DMS79 treated with DMSO at 0.1 percent for 48 hours (cell line): ENCODE results near the gene MED10.

Experiments used
- DNase-seq: peaks from one replicate; lab custom pipeline; 2025; lab: John Stamatoyannopoulos, UW

Gene MED10

DNA sequence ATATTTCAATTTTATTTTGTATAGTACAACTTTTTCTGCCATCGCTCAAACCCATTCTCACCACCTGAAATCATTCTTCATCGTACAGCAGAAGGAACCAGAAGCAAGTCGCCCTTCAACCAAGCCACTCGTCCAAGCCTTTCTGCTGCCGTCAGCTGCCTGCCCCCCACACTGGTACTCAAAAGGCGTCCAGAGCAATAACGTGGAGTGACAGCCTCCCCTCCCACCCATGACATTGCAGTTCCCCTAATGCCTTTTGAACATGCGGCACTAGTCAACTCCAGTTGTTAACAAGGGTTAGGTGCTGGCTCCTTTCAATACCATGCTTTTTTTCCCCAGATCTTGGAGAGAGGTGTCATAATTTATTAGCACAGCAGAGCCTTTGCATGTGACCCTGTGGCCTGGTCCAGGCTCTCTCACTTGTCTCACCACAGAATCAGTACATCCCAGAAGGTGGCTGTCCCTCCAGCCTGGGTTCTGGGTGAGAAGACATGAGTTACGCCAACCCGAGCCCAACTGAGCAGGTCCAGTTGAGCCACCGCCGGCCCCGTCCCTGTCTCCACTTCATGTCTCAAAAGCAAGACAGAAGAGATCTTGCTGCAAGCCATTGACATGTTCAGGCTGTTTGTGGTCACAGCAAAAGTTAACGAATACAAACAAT, 20.4 kb upstream of the MED10 start:
- no peak for DNase-seq

DNA sequence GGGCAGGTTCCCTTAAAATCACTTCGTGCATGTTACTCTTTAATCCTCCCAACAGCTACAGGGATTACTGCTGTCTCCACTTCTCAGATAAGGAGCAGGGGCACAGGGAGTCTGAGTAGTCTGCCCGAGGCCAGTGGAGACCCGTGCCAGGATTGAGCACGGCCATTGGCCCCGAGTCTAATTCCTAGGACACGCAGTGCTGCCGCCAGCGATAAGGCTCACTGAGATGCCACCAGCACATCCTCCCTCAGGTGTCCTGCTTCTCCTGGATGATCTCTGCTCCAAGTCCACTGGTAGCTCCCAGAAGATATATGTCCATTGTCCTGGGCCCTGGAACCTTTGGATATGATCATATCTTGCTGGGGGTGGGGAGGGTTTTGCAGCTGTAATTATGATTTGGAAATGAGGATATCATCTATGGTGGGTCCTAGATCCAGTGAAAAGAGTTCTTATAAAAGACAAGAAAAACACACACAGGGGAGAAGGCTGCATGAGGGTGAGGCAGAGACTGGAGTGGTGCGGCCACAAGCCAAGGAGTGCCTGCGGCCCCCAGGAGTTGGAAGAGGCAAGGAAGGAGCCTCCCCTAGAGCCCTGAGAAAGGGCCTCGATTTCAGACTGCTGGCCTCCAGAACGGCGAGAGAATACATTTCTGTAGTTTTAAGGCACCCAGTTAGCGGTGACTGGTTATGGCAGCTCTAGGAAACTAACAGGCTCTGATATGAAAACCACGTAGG, 19.4 kb upstream of the MED10 start:
- no peak for DNase-seq

DNA sequence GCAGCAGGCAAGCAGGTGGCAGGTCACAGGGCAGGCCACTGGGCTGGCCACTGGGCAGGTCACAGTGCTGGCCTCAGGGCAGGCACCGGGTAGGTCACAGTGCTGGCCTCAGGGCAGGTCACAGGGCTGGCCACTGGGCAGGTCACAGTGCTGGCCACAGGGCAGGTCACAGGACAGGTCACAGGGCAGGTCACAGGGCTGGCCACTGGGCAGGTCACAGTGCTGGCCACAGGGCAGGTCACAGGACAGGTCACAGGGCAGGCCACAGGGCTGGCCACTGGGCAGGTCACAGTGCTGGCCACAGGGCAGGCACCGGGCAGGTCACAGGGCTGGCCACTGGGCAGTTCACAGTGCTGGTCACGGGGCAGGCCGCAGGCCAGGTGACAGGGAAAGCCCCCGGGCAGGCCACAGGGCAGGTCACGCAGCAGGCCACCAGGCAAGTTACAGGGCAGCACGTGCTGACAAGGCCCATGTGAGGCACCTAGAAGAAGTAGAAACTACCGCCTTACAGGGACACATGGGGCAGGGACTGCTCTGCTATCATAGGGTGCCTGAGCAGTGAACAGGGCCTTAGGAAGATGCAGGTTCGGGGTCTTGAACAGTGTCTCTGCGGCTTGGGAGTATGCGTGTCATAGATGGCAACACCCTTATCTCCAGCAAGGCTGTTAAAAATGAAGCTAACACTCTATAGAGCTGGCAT, 18.6 kb upstream of the MED10 start:
- no peak for DNase-seq

DNA sequence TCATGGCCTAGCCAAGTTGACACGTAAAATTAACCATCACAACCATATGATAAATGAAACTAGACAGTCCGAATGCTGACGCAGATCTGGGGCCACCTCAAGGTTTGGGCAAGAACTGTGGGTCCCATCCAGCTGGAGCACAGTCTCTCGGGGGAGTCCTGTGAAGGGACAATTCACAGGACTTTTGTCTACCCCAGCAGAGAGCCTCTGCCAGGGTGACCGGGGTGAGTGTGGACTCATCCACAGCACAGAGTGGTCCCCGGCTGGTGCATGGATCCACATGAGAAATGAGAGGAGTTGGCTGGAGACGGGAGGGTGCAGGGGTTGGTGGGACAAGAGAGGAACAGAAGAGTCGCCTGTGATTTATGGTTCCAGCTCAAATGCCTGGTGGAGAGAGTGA, 17.7 kb upstream of the MED10 start:
- no peak for DNase-seq

DNA sequence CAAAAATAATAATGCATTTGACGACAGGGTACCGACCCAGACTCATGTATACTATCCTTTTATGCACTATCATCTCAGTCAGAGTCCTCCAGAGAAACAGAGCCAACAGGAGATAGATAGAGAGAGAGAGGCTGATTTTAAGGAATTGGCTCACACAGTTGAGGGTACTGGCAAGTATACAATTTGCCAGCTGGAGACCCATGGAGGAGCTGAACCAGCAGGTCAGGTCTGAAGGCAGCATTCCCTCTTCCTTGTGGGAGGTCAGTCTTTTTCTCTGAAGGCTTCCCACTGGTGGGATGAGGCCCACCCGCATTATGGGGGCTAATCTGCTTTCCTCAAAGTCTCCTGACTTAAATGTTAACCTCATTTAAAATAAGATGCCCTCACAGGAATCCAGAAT, 17.3 kb upstream of the MED10 start:
- DNase-seq, result no peak

DNA sequence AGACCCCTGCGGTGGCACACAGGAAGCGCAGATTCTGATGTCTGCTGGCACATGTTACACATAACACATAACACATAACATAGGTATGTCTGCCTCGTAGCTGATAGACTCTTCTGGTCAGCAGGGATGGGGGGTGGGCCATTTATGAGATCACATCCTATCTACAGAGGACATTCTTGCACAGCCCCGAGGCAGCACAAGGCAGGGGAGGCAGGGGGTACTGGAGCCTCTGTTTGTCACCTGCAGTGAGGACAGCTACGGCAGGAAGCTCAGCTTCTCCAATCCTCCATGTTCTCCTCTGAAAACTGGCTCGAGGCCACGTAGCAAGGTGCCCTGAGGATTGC, 16.7 kb upstream of the MED10 start:
- no peak for DNase-seq

DNA sequence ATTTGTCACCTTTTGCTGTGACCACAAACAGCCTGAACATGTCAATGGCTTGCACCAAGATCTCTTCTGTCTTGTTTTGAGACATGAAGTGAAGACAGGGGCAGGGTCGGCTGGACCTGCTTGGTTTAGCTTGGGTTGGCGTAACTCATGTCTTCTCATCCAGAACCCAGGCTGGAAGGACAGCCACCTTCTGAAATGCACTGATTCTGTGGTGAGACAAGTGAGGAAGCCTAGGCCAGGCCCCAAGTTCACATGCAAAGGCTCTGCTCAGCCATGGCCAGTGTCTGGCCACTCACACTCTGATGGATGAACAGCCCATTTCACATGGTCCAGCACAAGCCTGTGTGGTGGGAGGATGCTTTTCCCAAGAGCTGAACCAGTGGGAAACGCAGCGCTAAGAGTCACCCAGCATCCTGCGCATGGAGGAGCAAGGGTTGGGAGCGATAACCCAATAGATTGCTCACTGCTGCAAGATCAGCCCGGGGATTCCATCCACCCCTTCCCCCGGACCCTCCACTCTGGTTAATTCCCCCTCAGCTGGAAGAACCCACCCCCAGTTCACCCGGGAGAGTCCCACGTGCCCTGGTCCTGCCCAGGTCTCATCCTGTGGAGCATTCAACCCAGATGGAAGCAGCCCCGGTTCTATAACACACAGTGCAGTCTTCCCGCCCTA, 16.2 kb upstream of the MED10 start:
- DNase-seq, result no peak

DNA sequence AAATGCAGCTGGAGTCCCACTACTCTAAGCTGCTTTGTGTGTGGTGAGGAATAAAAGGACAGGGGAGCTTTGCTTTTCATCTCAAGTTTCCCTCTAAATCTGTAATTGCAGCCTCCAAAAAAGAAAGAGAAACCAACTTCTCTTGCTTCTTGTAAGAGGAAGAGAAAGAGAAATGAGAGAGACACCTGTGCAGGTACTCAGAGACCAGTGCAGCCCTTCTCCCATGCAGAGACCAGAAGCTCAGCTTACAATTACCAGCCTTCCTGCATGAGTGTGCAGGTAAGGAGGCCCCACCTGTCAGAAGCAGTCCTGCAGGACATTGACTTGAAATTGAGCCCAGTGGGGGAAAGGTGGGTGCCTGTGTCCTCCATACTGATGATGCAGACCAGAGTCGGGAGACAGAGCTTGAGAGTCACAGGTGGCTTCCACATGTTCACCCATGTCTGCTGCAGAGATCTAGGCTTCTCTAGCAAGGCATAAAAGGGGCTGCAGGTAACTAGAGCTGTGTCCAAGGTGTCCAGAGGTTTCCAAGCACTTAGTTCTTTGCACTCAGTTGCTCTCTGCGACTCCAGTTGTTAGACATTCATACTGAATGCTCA, 15.3 kb upstream of the MED10 start:
- DNase-seq, result no peak

DNA sequence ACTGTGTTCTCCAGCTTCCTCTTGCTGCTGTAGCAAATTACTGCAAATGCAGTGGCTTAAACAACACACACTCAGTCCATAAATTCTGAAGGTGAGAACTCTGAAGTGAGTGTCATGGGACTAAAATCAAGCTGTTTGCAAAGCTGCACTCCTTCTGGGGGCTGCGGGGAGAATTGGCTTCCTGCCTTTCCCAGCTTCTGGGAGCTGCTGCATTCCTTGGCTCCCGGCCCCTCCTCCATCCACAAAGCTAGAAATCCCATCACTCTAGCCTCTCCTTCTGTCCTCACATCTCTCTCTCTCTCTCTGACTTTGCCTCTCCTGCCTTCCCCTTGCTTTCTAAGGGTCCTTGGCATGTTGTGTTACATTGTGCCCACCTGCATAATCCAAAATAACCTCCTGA, 14.2 kb upstream of the MED10 start:
- DNase-seq, result no peak

DNA sequence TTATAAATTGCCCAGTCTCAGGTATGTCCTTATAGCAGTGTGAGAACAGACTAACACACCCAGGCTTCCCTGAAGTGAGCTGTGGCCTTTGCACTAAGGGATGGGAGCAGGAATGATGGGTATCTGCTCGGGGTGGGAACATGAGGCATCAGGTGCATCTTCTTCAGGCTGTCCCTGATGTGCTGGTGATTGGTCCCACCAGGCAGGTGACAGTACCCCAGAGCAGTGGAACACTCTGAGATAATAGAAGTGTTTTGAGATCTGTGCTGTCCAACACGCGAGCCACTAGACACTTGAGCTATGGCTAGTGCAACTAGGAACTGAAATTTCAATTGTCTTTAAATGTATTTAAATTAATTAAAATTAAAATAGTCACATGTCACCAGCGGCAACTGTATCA, 12.8 kb upstream of the MED10 start:
- DNase-seq, result no peak

DNA sequence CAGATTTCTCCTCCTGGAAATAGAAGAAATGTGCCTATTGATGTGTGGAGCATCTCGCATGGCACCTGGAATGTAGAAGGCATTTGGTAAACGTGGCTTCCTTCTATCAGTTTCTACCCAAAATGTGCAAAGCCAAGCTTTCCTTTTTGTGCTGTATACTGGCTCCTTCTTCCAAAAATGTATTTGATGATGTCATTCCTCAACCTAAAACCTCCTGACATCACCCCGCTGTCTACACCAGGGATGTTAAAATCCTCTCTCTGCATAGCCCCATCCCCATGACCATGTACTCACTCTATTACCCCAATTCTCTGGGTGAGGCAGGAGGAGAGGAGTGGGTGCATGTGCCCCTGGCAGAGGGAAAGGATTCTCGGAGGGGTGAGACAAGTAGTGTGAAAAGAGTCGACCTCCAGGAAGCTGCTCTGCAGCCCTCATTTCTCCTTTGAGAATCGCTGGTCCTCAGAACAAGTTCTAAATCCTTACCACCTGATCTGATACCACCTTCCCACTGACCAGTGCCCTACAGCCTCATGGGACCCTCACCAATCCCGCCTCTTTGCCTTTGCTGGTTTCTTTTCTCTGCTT, 11.7 kb upstream of the MED10 start:
- no peak for DNase-seq

DNA sequence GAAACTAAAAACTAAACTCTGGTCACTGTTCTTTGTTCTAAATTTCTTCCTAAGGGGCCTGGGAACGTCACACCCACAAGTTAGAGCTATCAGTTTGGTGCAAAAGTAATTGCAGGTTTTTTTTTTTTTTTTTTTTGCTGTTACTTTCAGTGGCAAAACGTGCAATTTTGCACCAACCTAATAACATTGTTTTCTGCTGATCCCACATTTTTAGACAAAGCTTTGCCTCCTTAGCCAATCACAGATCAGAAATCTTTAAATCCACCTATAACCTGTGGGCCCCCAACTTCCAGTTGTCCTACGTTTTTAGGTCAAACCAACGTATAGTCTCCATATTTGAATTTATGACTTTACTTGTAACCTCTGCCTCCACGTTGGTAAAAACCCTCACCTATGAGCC, 11.1 kb upstream of the MED10 start:
- DNase-seq, result no peak

DNA sequence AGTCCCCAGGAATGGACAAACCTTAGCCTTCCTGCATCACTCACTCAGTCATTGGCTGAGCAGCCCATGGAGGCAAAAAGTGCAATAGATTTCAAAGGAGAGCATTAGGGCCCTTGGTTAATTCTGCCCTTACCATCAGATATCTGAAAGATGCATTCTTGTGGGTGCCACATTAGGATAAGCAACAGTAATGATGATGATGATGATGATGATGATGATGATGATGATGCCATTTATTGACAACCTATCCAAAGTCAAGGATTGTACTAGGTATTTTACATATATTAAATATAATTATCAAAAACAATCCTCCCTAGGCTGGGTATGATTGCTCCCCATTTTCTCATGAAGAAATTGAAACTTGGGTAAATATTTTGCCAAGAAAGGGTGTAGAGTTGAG, 9.6 kb upstream of the MED10 start:
- no peak for DNase-seq

DNA sequence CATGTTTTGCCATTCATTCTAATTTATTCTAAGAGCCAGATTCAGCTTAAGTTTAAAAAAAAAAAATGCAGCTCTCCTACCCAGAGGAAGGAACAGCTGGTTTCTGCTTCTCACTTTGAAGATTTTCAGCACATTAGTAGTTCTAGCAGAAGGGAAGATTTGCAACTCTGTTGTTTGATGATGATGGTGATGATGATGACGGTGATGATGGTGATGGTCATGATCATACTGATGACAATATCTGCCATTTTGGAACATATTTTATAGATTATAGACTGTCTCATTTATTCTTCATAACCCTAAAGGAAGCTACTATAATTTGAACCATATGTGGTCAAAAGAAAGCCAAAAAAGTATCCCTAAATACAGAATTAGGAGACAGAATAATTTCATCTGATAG, 7.9 kb upstream of the MED10 start:
- no peak for DNase-seq

DNA sequence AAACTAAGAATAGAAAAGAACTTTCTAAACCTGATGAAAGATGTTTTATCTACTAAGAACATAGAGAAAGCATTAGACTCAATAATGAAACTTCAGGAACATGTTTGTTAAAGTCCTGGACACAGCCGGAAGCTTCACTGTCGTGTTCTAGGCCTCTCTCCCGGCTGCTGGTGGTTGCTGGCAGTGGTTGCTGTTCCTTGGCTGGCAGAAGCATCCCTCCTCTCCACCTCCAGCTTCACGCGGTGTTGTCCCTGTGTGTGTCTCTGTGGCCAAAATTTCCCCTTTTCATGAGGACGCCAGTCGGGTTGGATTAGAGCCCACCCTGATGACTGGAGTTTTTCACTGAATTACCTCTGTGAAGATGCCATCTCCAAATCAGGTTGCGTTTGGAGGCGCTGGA, 6.5 kb upstream of the MED10 start:
- DNase-seq, result no peak

DNA sequence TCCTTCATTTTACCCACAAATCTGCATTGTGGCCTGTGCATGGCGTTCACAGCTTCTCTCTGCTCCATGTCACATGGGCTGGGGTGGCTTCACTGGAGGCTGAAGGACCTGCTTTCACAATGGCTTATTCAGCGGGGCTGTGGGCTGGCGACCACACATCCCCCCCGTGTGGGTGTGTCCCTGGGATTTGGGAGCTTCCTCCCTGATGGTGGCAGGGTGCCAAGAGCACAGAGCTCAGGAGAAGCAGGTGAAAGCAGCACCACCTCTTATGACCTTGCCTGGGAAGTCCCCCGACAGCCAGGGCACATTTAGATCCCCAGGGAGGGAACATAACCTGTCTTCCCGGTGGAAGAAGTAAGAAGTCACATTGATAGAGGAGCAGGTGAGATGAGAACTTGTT, 5.0 kb upstream of the MED10 start:
- peak; percentile 18 for DNase-seq

DNA sequence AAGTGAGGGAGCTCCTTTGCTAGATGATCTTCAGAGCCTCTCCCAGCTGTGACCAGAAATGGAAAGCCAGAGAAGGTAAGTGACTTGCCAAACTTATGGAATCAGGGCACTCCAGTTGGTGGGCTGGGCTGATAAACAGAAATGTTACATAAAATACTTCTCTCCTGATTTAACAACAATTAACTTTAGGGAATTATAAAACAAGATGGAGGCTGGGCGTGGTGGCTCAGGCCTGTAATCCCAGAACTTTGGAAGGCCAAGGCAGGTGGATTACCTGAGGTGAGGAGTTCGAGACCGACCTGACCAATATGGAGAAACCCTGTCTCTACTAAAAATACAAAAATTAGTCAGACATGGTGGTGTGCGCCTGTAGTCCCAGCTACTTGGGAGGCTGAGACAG, 899 bp upstream of the MED10 start:
- no peak for DNase-seq

DNA sequence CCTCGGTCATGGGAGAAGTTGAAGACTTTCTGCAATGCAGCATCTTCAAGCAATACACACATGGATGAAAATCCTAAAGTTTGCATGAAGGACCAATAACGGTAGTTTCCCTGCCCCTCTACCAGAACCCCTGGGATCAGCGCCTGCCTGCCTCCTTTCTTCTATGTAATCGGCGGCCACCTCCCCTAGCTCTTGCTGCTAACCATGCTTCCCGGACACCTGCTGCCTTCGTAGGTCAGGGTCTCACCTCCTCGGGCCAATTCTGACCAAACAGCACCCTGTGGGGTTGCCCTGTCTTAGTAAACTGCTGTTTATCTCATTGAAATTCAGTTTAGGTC, 388 bp upstream of the MED10 start:
- no peak for DNase-seq

DNA sequence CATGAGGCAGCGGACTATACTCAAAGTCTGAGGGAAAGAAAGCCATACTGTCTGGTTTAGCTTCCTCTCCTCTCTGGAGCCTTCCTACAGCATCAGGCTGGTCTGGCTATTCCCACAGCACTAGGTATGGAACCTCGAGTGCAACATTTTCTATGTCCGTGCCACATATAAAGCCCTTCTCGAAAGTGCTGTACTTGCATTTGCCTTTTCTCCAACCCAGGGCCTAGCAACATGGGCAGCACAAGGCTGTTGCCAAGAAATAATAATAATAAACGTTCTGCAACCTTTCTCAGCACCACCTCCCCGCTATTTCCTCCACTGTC, 804 bp downstream of the MED10 start:
- DNase-seq, result no peak

DNA sequence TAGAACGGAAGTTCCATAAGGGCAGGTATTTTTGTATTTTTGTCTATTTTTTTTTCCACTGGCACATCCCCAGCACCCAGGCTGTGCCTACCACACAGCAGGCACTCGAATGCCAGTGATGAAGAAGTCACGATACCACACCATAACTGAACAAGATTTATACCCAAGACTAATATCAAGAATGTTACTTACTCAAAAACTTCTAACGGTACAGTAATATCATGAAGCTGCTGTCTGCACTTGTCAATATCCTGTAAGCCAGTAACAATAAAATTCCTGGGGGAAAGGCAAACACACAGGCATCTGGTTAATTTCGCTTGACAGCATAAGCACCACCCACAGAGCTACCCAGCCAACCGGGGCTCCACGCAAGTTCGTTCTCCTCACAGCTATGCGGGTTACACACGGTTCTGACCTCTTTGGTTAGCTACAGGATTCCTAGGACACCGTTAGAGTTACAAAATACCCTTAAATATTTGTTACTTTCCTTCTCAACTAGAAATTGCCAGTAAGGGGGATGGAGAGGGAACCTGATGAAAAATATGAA, 1.3 kb downstream of the MED10 start:
- no peak for DNase-seq

DNA sequence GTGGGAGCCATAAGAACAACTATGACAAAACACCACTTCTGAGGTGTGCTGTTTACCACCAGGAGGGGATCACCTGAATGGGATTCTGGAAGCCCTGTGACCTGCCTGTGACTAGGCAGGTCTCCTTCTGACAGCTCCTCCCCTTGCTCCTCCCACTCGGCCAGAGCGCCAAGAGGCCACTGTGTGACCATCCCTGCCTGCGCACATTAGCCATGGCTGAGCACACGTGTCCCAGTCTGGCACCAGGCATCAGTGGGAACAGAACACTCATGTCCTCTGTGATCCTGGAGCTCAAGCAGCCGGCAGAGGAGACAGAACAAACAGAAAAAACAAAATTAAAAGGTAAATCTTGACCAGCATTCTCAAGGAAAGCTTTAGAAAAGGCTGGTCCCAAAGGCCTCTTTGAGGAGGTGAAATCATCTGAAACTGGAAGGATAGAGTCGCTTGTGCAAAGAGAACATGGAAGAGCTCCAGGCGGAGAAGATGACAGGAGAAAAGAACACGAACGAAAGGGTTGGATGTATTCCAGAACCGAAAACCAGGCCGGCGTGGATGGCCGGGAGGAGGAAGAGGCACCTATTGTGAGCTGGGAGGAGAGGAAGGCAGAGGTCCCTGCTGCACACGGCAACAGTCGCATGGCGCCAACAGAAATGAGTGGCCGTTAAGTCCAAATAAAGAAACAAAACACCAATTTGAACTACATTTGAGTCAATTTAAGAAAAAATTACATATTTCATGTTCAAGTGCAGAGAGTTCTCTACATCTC, 5.1 kb downstream of the MED10 start:
- DNase-seq, result no peak
